HL-60 (cell line): ENCODE data around the gene IQGAP1.

Experiments used
- DNase-seq, 2 experiments: peaks; one replicate each; pipeline ENCODE4 v3.0.0-alpha.2; 2010 to 2020; ENCODE audit warnings: low read depth in 1 of 2, low spot score in 1 of 2
- H3K27ac ChIP-seq: fragments of 250-450 bp; sonication (Bioruptor Pico); replicated peaks from 2 replicates; pipeline ENCODE4 v1.5.1; 2020; ENCODE audit warnings: mild to moderate bottlenecking, moderate library complexity
- H3K27me3 ChIP-seq: fragments of 250-450 bp; sonication (Bioruptor Pico); 2 replicates; pipeline ENCODE4 v1.5.1; 2021; ENCODE audit warnings: mild to moderate bottlenecking, moderate library complexity; ENCODE audit not compliant: insufficient read depth, poor library complexity, severe bottlenecking
- H3K4me3 ChIP-seq: replicated peaks from 2 replicates; pipeline ENCODE4 v1.5.1; 2011; ENCODE audit warnings: mild to moderate bottlenecking, control low read depth, low read length; ENCODE audit not compliant: insufficient read depth
- CTCF ChIP-seq: IDR thresholded peaks from one replicate; pipeline ENCODE4 v1.5.1; 2011; ENCODE audit warnings: low read length, control low read depth, inconsistent platforms; ENCODE audit not compliant: insufficient read depth
- GABPA ChIP-seq: IDR thresholded peaks from 2 replicates; pipeline ENCODE4 v1.6.1; 2012; ENCODE audit warnings: low read depth
- POLR2AphosphoS5 ChIP-seq: IDR thresholded peaks from 2 replicates; pipeline ENCODE4 v1.6.1; 2012; ENCODE audit warnings: low read depth
- REST ChIP-seq: IDR thresholded peaks from 2 replicates; pipeline ENCODE4 v1.6.1; 2012; ENCODE audit warnings: low read depth; ENCODE audit not compliant: insufficient replicate concordance
- SPI1 ChIP-seq: IDR thresholded peaks from 2 replicates; pipeline ENCODE4 v1.6.1; 2012; ENCODE audit warnings: low read depth, mild to moderate bottlenecking, borderline replicate concordance

The IQGAP1 gene

GRCh38 chr15:90400759-90401314, 12.8 kb downstream of the IQGAP1 start:
- Histone ChIP-seq H3K4me3 (no peak overlapping the region), H3K27ac (peak overlapping the region; percentile 86), H3K27me3 (no peaks in the 10 kb centered on the region)
- TF ChIP-seq GABPA, result peak; percentile 11; the same call in 1 of the 2 replicates
- no peak for TF ChIP-seq REST
- peak; percentile 89 to 94 for DNase-seq

GRCh38 chr15:90401495-90401894, 13.5 kb downstream of the IQGAP1 start:
- Histone ChIP-seq H3K27ac (peak overlapping the region; percentile 86), H3K27me3 (no peaks in the 10 kb centered on the region), H3K4me3 (no peak overlapping the region)
- no peak for TF ChIP-seq SPI1
- TF ChIP-seq REST, result no peak
- TF ChIP-seq POLR2AphosphoS5, result no peak
- TF ChIP-seq CTCF, result no peak
- DNase-seq, result no peak

- H3K4me3 ChIP-seq, result no peak overlapping the region
- peak in 1 of 2 experiments; percentile 70 for DNase-seq
- no peaks in the 10 kb centered on the region for H3K27me3 ChIP-seq
- TF ChIP-seq POLR2AphosphoS5, result no peak
- peak overlapping the region; percentile 86 for H3K27ac ChIP-seq
Observed at GRCh38 chr15:90402223-90402622, 14.2 kb downstream of the IQGAP1 start.

GRCh38 chr15:90402767-90403166, 14.7 kb downstream of the IQGAP1 start:
- peak overlapping the region; percentile 86 for H3K27ac ChIP-seq
- no peak overlapping the region for H3K4me3 ChIP-seq
- no peaks in the 10 kb centered on the region for H3K27me3 ChIP-seq
- DNase-seq, result no peak
- TF ChIP-seq GABPA (no peak), SPI1 (no peak), REST (no peak), CTCF (no peak)
